Effector memory CD4-positive, alpha-beta T cell (primary cell): ENCODE measurements around the gene ZDHHC11B.

Experiments used
- DNase-seq, 3 donors: peaks; one replicate each; pipeline ENCODE4 v3.0.0-alpha.2; 2020
- H3K27ac ChIP-seq: 2 replicates; pipeline ENCODE4 v1.7.0; 2013; ENCODE audit warnings: mild to moderate bottlenecking, low read length, moderate library complexity; ENCODE audit not compliant: insufficient read depth, poor library complexity, severe bottlenecking
- H3K27me3 ChIP-seq: replicated peaks from 2 replicates; pipeline ENCODE4 v1.7.0; 2013; ENCODE audit warnings: mild to moderate bottlenecking, low read length; ENCODE audit not compliant: insufficient read depth, control insufficient read depth, poor library complexity, severe bottlenecking
- H3K36me3 ChIP-seq: 2 replicates; pipeline ENCODE4 v1.7.0; 2013; ENCODE audit warnings: mild to moderate bottlenecking, low read length, moderate library complexity; ENCODE audit not compliant: control insufficient read depth, insufficient read depth
- H3K4me1 ChIP-seq: 2 replicates; pipeline ENCODE4 v1.7.0; 2013; ENCODE audit warnings: low read length, mild to moderate bottlenecking; ENCODE audit not compliant: control insufficient read depth, insufficient read depth, poor library complexity, severe bottlenecking
- H3K4me3 ChIP-seq: 2 replicates; pipeline ENCODE4 v1.7.0; 2013; ENCODE audit warnings: low read length, low read depth, mild to moderate bottlenecking; ENCODE audit not compliant: insufficient read depth, poor library complexity, severe bottlenecking
- H3K9me3 ChIP-seq: 2 replicates; pipeline ENCODE4 v1.7.0; 2013; ENCODE audit warnings: mild to moderate bottlenecking, low read length, moderate library complexity; ENCODE audit not compliant: control insufficient read depth

Gene ZDHHC11B

DNA sequence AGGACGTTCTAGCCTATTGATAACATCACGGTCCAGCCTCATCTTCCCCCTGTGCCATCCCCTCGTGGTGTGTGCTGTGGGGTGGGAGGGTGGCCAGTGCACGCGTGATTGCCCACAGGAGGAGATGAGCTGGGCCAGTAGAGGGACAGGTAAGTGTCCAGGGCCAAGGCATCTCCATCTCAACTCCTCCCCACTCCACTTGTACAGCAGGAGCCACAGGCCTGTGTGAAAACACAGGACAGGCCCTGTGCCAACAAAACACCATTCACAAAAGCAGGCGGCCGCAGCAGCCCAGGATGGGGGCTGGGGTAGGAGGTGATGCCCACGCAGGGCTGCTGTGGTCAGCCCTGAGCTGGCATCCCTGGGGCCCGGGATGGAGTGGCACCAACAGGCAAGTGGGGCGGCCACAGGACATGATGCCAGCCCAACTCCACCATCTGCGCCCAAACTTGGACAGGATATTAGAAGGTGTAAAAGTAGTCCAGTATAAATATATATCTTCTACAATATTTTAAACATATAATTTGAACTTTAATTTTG, 124.0 kb downstream of the ZDHHC11B start:
- H3K4me3 ChIP-seq = no peak overlapping the region
- H3K4me1 ChIP-seq = no peaks in the 10 kb centered on the region
- no peak overlapping the region for H3K27ac ChIP-seq
- H3K36me3 ChIP-seq = peaks cover 35% of the 10 kb centered on the region
- H3K27me3 ChIP-seq = no peaks in the 10 kb centered on the region
- peaks cover 7% of the 10 kb centered on the region for H3K9me3 ChIP-seq
- DNase-seq = no peak
